WI38 (cell line): ENCODE results near the gene SMIM35.

ENCODE experiments used
- H3K4me3 ChIP-seq: 2 replicates; pipeline ENCODE4 v1.5.1; 2011; ENCODE audit warnings: low read depth, mild to moderate bottlenecking, control low read depth, low read length
- TF ChIP-seq, protein P1 (sequence below): IDR thresholded peaks from 2 replicates; pipeline ENCODE4 v1.5.1; 2012; ENCODE audit warnings: low read depth, mild to moderate bottlenecking, control low read depth, low read length

The SMIM35 gene

DNA sequence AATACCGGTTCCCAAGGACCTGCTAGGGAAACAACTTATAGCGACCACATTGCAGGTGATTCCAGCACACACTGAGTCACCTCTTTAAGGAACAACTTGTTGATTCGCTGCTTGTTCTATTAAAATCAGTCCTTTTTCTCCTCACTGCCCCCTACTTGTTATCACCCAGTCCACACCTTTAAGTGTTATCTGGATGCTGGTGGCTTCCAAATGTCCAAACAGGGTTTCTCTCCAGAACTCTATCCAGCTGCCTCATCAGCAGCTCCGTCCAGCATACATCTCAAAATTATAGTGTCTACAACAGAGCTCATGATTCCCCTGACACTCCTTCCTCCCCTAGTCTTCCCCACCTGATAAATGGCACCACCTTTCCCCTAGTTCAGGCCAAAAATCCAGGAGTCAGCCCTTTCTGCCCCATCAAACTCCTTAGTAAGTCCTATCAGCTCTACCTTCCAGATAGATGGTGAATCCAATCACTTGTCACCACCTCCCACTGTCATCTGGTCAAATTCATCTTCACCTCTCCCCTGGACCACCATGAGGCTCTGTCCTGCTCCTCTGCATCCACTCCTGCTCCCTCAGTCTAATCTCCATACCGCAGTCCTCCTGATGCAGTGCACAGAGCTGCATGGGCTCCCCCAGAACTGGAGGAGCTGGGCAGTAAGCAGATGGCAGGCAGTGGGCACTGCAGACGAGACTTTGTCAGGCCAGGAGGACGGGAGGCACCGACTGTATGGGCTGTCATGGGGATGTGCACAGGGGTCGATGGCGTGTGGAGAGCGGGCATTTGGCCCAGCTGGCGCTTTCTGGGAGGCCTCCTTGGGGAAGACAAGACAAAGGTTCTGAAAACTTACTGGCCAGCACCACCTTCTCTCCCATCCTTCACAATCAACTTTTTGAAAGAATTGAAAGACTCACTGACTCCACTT, 81.3 kb downstream of the SMIM35 start:
- TF ChIP-seq, protein P1, sequence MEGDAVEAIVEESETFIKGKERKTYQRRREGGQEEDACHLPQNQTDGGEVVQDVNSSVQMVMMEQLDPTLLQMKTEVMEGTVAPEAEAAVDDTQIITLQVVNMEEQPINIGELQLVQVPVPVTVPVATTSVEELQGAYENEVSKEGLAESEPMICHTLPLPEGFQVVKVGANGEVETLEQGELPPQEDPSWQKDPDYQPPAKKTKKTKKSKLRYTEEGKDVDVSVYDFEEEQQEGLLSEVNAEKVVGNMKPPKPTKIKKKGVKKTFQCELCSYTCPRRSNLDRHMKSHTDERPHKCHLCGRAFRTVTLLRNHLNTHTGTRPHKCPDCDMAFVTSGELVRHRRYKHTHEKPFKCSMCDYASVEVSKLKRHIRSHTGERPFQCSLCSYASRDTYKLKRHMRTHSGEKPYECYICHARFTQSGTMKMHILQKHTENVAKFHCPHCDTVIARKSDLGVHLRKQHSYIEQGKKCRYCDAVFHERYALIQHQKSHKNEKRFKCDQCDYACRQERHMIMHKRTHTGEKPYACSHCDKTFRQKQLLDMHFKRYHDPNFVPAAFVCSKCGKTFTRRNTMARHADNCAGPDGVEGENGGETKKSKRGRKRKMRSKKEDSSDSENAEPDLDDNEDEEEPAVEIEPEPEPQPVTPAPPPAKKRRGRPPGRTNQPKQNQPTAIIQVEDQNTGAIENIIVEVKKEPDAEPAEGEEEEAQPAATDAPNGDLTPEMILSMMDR = no peak
- H3K4me3 ChIP-seq = no peak overlapping the region

DNA sequence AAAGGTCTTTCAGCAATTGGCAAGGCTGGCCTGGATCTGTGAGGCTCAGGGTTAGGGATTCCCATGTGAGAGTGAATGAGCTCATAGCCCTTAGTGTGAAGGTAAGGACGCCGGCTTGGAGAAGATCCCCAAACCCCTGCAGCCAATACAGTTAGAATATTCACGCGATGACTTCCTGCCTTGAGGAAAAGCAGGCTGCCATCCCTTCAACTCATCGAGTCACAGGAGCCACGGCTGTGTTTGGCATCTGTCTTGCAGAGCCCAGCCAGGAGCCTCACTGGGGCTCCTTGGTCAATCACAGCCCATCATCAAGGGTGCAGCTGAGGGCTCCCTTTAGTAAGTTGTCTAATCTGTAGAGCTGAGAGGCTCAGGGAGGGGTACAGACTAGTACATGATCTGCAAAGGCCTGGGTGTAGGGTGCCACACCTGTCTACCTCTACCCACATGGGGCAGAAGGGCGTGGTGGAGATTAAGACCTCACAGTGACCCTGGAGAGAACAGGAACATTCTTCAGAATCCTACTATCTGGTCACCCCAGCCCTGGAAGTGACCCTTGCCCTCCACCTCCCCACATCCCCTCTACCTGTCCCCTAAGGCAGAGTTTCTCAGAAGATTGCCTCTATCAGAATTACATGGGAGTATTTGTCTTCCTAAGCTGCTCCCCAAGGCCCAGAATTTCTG, 82.1 kb downstream of the SMIM35 start:
- TF ChIP-seq, protein P1 = no peak

DNA sequence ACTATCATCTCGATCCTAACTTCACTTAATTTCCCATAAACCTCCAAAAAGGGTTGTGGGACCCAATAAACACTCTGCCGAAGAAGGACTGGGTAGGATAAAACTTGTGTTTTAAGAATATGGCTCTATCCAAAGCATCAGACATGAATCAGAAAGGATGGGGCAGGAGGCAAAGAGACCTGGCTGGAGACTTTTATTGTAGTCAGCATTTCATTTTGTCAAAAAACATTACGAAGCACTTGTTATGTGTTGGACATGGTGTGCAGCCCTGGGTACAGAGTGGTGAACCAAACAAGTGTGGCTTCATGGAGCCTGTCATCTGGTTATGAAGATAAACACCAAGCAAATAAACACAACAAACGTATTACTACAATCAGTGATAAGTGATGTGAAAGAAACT, 83.3 kb downstream of the SMIM35 start:
- TF ChIP-seq, protein P1 = no peak
- no peak overlapping the region for H3K4me3 ChIP-seq

More for the DNA sequence above, 82.1 kb downstream of the SMIM35 start:
- H3K4me3 ChIP-seq = no peak overlapping the region

DNA sequence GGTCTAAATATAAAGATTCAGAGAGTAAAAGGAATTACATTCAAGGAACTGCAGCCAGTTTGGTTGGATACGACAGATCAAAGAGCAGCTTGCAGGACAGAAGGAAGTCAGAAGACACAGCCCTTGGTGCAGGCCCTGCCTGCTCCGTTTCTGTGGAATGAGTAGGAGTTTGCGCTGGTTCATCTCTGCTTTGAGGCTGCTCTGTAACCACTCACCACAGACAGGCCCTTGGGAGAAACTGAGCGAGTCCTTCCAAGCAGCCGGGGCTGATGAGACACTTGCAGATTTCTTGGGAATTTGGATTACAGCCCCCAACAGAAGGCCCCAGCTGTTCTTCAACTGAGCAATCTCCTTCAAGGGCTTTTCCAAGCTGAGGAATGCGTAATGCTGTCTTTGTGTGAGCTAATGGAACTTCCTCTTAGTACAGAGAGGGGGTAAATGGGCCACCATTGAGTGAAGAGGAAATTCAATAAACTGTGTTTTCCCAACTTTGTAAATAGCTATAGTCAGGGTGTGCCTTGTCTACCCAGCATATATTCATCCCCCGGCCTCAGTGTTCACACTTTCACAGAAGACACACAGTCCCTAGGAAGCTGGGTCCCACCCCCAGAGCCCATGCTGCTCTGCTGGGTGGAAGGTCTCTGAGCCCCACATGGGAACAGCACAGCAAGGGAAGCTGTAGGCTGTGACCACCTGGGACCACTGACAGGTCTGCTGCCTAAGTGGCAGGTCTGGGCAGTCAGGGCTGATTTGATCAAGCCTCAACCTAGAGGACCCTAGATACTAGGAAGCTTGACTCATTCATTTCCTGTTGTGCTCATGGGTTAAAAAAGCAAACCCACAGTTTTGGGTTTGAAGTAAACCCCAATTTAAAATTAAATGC, 84.0 kb downstream of the SMIM35 start:
- no peak overlapping the region for H3K4me3 ChIP-seq
- TF ChIP-seq, protein P1 = no peak

DNA sequence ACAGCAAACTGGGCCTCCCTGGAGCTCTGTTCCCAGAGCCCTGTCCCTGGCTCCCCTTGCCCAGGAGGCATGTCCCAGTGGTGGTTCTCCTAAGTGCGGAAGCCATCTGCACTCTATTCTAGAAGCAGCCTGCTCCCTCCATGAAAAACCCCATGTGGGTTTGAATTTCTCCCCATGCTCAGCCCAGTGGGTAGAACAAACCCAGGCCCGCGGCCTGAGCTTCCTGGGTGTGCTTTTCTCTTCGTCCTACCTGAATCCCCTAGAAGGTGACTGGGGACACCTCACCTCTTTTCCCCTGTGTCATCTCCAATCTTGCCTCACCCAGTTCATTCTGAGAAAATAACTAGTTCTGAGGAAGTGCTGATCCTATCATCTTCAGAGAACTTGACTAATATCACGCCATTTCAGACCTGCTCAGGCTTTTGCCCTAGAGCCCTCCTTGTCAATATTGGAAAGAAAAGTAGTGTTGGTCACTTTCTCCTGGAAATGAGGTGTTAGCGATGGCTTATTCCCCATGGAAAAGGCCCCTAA, 84.7 kb downstream of the SMIM35 start:
- TF ChIP-seq, protein P1 = no peak
- no peak overlapping the region for H3K4me3 ChIP-seq

DNA sequence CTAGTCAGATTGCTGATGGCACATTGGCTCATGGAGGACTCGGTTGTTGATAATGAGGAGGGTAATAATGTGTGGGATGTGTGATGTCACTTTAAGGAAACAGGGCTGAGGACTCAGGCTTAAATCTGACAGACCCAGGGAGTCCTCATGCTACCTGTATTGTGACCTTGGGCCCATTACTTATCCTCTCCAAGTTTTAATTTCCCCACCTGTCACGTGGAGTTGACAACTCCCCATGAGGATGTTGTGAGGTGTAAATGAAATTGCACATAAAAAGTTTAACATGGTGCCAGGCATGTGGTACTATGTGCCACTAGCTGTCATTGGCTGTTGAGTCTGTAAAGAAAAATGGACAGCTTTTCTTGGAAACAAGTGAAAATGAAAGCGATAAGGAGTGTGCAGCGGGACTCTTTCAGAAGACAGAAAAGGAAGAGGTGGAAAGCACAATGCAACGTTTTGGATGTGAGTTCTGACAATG, 85.2 kb downstream of the SMIM35 start:
- TF ChIP-seq, protein P1 = no peak
- no peak overlapping the region for H3K4me3 ChIP-seq
